Loucy (cell line): ENCODE results near the gene HMGB3.

Experiments used
- CTCF ChIP-seq: fragments of 200-600 bp; sonication (generic); conservative IDR thresholded peaks from 2 replicates; pipeline ENCODE4 v1.5.1; 2014; ENCODE audit warnings: mild to moderate bottlenecking, antibody characterized with exemption, low read length
- EZH2phosphoT487 ChIP-seq: fragments of 200-600 bp; IDR thresholded peaks from 2 replicates; pipeline ENCODE4 v1.6.1; 2018; ENCODE audit warnings: antibody characterized with exemption, mild to moderate bottlenecking, moderate library complexity, borderline replicate concordance

DNA sequence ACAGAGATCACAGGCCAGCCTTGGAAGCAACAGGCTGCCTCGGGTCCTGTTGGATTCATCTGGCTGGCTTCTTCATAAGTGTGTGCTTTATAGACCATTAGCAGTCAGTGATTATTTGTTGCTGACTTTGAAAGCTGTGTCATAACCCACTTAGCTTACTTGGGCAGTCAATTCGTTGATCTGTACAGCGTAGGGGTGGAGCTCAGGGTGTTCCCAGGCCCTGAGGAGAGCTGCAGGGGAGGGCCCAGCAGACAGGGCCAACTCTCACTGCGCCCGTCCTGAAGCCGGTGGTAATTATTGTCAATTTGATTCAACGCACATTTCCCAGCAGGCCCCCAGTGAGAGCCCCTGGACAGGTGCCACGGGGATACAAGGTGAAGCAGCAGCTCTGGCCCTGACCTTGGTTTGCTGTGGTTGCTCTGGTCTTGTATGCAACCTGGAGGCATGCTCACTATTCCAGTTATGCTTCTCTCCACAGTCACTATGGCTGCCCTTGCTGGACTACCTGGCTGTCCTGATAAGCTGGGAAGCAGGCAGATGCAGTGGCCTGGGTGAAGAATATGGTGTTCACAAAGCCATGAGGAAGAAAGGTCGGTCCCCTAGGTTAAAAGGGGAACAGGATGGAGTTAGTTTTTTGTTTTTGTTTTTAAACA lies 40.1 kb upstream of the HMGB3 start:
- TF ChIP-seq CTCF, result no peak
- no peak for TF ChIP-seq EZH2phosphoT487
